IMR-90 (cell line): ENCODE data around the gene REPIN1. TPM values are rescaled to one million over a fixed set of nuclear protein-coding genes. Genes with fewer than 3 reads are reported as not detected.

Experiments
- ATAC-seq: fragments of 200-7000 bp; cut with Tn5 transposase; 2 replicates; pipeline ENCODE4 v1.9.1; 2020; ENCODE audit warnings: low read depth, mild to moderate bottlenecking, moderate library complexity
- BruUV-seq: library from RNA; stranded (reverse); fragments of 400-500 nt; replicated peaks from 2 replicates; lab custom pipeline; 2021; lab: Mats Ljungman, UMichigan
- CTCF ChIA-PET: fragments of 300-600 bp; formaldehyde crosslinking; extraction: SDS; loops from one replicate; lab custom pipeline; 2021; ENCODE audit warnings: antibody characterized with exemption; lab: Yijun Ruan, JAX
- POLR2A ChIA-PET: fragments of 300-600 bp; sonication (Branson Sonifier 250); formaldehyde crosslinking; loops from one replicate; lab custom pipeline; 2022; ENCODE audit warnings: antibody characterized with exemption; ENCODE audit not compliant: unreplicated experiment; lab: Charles Lee
- DNase-seq: peaks from one replicate; pipeline ENCODE4 v3.0.0; 2013
- H2AFZ ChIP-seq: replicated peaks from 2 replicates; pipeline ENCODE3; 2013; ENCODE audit warnings: low read length, mild to moderate bottlenecking; ENCODE audit not compliant: poor library complexity
- H2AK5ac ChIP-seq: 2 replicates; pipeline ENCODE4 v1.6.1; 2013; ENCODE audit warnings: low read depth, low read length, inconsistent platforms
- H2AK9ac ChIP-seq: replicated peaks from 2 replicates; pipeline ENCODE3; 2013; ENCODE audit warnings: mild to moderate bottlenecking, low read depth, low read length, moderate library complexity; ENCODE audit not compliant: poor library complexity
- H2BK120ac ChIP-seq: 2 replicates; pipeline ENCODE4 v1.6.1; 2013; ENCODE audit warnings: low read depth, low read length, inconsistent platforms
- H2BK15ac ChIP-seq: 3 replicates; pipeline ENCODE4 v1.6.1; 2013; ENCODE audit warnings: low read depth, low read length, inconsistent platforms
- H2BK20ac ChIP-seq: 2 replicates; pipeline ENCODE4 v1.6.1; 2013; ENCODE audit warnings: low read depth, mild to moderate bottlenecking, inconsistent platforms, low read length, moderate library complexity
- H2BK5ac ChIP-seq: 2 replicates; pipeline ENCODE4 v1.6.1; 2013; ENCODE audit warnings: mild to moderate bottlenecking, low read depth, low read length, inconsistent platforms; ENCODE audit not compliant: poor library complexity, severe bottlenecking
- H3K14ac ChIP-seq: replicated peaks from 2 replicates; pipeline ENCODE4 v1.6.1; 2013; ENCODE audit warnings: low read depth, low read length, inconsistent platforms
- H3K18ac ChIP-seq: 2 replicates; pipeline ENCODE4 v1.6.1; 2013; ENCODE audit warnings: low read depth, low read length, control low read depth
- H3K23ac ChIP-seq: 2 replicates; pipeline ENCODE4 v1.6.1; 2013; ENCODE audit warnings: low read depth, low read length, inconsistent platforms
- H3K27ac ChIP-seq: 2 replicates; pipeline ENCODE4 v1.5.1; 2013; ENCODE audit warnings: mild to moderate bottlenecking, control low read depth, low read length; ENCODE audit not compliant: insufficient read depth
- H3K27me3 ChIP-seq: 2 replicates; pipeline ENCODE4 v1.6.1; 2013; ENCODE audit warnings: low read length; ENCODE audit not compliant: control insufficient read depth, insufficient read depth
- H3K36me3 ChIP-seq: 2 replicates; pipeline ENCODE4 v1.6.1; 2013; ENCODE audit warnings: low read length, mixed read lengths; ENCODE audit not compliant: control insufficient read depth, insufficient read depth
- H3K4ac ChIP-seq: 2 replicates; pipeline ENCODE4 v1.6.1; 2013; ENCODE audit warnings: low read depth, low read length, inconsistent platforms
- H3K4me1 ChIP-seq: 2 replicates; pipeline ENCODE4 v1.6.1; 2013; ENCODE audit warnings: low read length, mixed read lengths; ENCODE audit not compliant: control insufficient read depth, insufficient read depth
- H3K4me2 ChIP-seq: 2 replicates; pipeline ENCODE4 v1.6.1; 2013; ENCODE audit warnings: low read depth, mild to moderate bottlenecking, control low read depth, low read length, moderate library complexity
- H3K4me3 ChIP-seq: 2 replicates; pipeline ENCODE4 v1.5.1; 2013; ENCODE audit warnings: low read depth, mild to moderate bottlenecking, control low read depth, low read length, moderate library complexity; ENCODE audit not compliant: insufficient read depth
- H3K56ac ChIP-seq: 2 replicates; pipeline ENCODE4 v1.6.1; 2013; ENCODE audit warnings: low read length, inconsistent platforms; ENCODE audit not compliant: insufficient read depth; ENCODE audit errors: extremely low read depth
- H3K79me1 ChIP-seq, 2 experiments: 2 replicates each; pipeline ENCODE4 v1.6.1; 2013; ENCODE audit warnings: low read length in 2 of 2, inconsistent platforms in 1 of 2, low read depth in 1 of 2
- H3K9ac ChIP-seq: 2 replicates; pipeline ENCODE4 v1.6.1; 2013; ENCODE audit warnings: low read depth, low read length, control low read depth
- H3K9me1 ChIP-seq: 2 replicates; pipeline ENCODE4 v1.6.1; 2013; ENCODE audit warnings: low read length, inconsistent platforms; ENCODE audit not compliant: insufficient read depth
- H3K9me3 ChIP-seq: 2 replicates; pipeline ENCODE4 v1.6.1; 2013; ENCODE audit warnings: low read length; ENCODE audit not compliant: control insufficient read depth, insufficient read depth
- H4K20me1 ChIP-seq: 2 replicates; pipeline ENCODE4 v1.6.1; 2013; ENCODE audit warnings: low read length, inconsistent platforms; ENCODE audit not compliant: insufficient read depth
- H4K5ac ChIP-seq: 2 replicates; pipeline ENCODE4 v1.6.1; 2013; ENCODE audit warnings: mild to moderate bottlenecking, low read depth, low read length, control low read depth
- H4K8ac ChIP-seq, 2 experiments: 2 replicates each; pipeline ENCODE4 v1.6.1; 2013; ENCODE audit warnings: low read depth in 2 of 2, low read length in 2 of 2, control low read depth in 1 of 2, inconsistent platforms in 1 of 2
- H4K91ac ChIP-seq: 2 replicates; pipeline ENCODE4 v1.6.1; 2013; ENCODE audit warnings: low read depth, low read length, inconsistent platforms; ENCODE audit not compliant: insufficient read depth
- BHLHE40 ChIP-seq: fragments of 150-350 bp; IDR thresholded peaks from 2 replicates; pipeline ENCODE4 v1.6.1; 2016; ENCODE audit warnings: mild to moderate bottlenecking, low read depth, low read length
- FOS ChIP-seq: fragments of 150-350 bp; IDR thresholded peaks from 2 replicates; pipeline ENCODE4 v1.6.1; 2016; ENCODE audit warnings: low read depth, low read length
- MAFK ChIP-seq: IDR thresholded peaks from 2 replicates; pipeline ENCODE4 v1.6.1; 2012; ENCODE audit warnings: low read depth, low read length, improper control_type of control experiment
- MXI1 ChIP-seq: IDR thresholded peaks from 2 replicates; pipeline ENCODE4 v1.6.1; 2012; ENCODE audit warnings: low read depth, mild to moderate bottlenecking, low read length, moderate library complexity, borderline replicate concordance
- RAD21 ChIP-seq: IDR thresholded peaks from 2 replicates; pipeline ENCODE4 v1.6.1; 2012; ENCODE audit warnings: low read length, improper control_type of control experiment
- WGBS, 2 experiments: methylation state at CpG; one replicate each; pipeline versions ENCODE4 v1.1.5 to v1.1.7; 2013; ENCODE audit warnings: missing lambda C conversion rate in 2 of 2; ENCODE audit not compliant: insufficient read length in 1 of 2; ENCODE audit errors: extremely low coverage in 2 of 2; 5-methylcytosine and 5-hydroxymethylcytosine counted together
- dilution Hi-C: fragments of 300-500 bp; cut with HindIII; formaldehyde crosslinking; loops from one replicate; pipeline ENCODE4 v1.14.3; 2018; ENCODE audit warnings: low sequenced_read_pairs; ENCODE audit not compliant: unreplicated experiment
- in situ Hi-C: fragments of 300-500 bp; cut with MboI; formaldehyde crosslinking; loops from 3 replicates; pipeline ENCODE4 v1.14.3; 2019; ENCODE audit warnings: low sequenced_read_pairs, inconsistent platforms, mixed read lengths
- intact Hi-C: fragments of 100-400 bp; cut with micrococcal nuclease; formaldehyde crosslinking; loops from 2 replicates; pipeline ENCODE4 v1.10.0; 2022
- polyA plus RNA-seq, 3 experiments: library from polyadenylated mRNA; depleted of rRNA; stranded (reverse); fragments of >200 nt; gene quantifications; 2 replicates each; pipeline ENCODE4 v1.2.3, GENCODE V29; 2012; ENCODE audit warnings: low replicate concordance in 1 of 3
- total RNA-seq: library from RNA; depleted of rRNA; stranded (reverse); fragments of >200 nt; gene quantifications from 2 replicates; pipeline ENCODE4 v1.2.3, GENCODE V29; 2012
- TF ChIP-seq, protein P1 (sequence below): conservative IDR thresholded peaks from 2 replicates; pipeline ENCODE4 v1.5.1; 2012; ENCODE audit warnings: mild to moderate bottlenecking, low read depth, low read length, improper control_type of control experiment
- TF ChIP-seq, protein P2 (sequence below): fragments of 150-350 bp; IDR thresholded peaks from 2 replicates; pipeline ENCODE4 v1.6.1; 2016; ENCODE audit warnings: low read depth, mild to moderate bottlenecking, low read length, moderate library complexity, borderline replicate concordance

The REPIN1 gene
- total and polyA plus RNA-seq, 2 of the 4 experiments (the other 2 are of a cell fraction): 19.4 to 50.6 TPM

- peak overlapping the region; percentile 59; the same call in 1 of the 2 replicates for H3K23ac ChIP-seq
- peak overlapping the region; percentile 43; the same call in 1 of the 2 replicates for H2AK5ac ChIP-seq
- DNase-seq (peak; percentile 80), ATAC-seq (peak; percentile 69)
- H2AK9ac ChIP-seq: peak overlapping the region; percentile 93
- dilution Hi-C loops: no loop called here
- peaks cover 9% of the 10 kb centered on the region for H4K20me1 ChIP-seq
- no peak overlapping the region; a peak in 1 of 4 replicates for H4K8ac ChIP-seq
- H4K91ac ChIP-seq: peak overlapping the region; percentile 66; the same call in 1 of the 2 replicates
- no peak overlapping the region for H2BK20ac ChIP-seq
- 0 out of 2 replicates have a peak overlapping the region, but pooled peaks have one; percentile 49 for H3K56ac ChIP-seq
- H3K27ac ChIP-seq: peak overlapping the region; percentile 85
- BruUV-seq: no TSS peak
- 90% methylated on average over 3 of the region's 3 CpGs; no CpG with 5 or more reads in 1 of the 2 experiments for WGBS, 2 experiments
- no peaks in the 10 kb centered on the region for H3K27me3 ChIP-seq
- in situ Hi-C loops: no loop called here
- H3K4me1 ChIP-seq: peaks cover 18% of the 10 kb centered on the region
- H2BK15ac ChIP-seq: 0 out of 3 replicates have a peak overlapping the region, but pooled peaks have one; percentile 17
- ChIA-PET POLR2A (interaction anchor here (0.5 kb wide), 1 partner anchor 18 kb away, joined by 3 read pairs; no protein-coding TSS in a partner anchor), CTCF (interaction anchor here (0.5 to 1.1 kb wide), 4 partner anchors 14 to 63 kb away, joined by 3 to 5 read pairs (median 3); no protein-coding TSS in a partner anchor)
- no peak overlapping the region for H4K5ac ChIP-seq
- H3K4me3 ChIP-seq: no peak overlapping the region
- peak overlapping the region; percentile 97 for H3K4me2 ChIP-seq
- no peaks in the 10 kb centered on the region for H3K9me3 ChIP-seq
- H3K4ac ChIP-seq: peak overlapping the region; percentile 98
- H3K36me3 ChIP-seq: peaks cover 38% of the 10 kb centered on the region
- H3K9me1 ChIP-seq: no peaks in the 10 kb centered on the region; the same call in 1 of the 2 replicates
- H3K14ac ChIP-seq: 0 out of 2 replicates have a peak overlapping the region, but pooled peaks have one; percentile 44
- peak overlapping the region; percentile 47 for H2AFZ ChIP-seq
- H2BK120ac ChIP-seq: no peak overlapping the region; the same call in 1 of the 2 replicates
- intact Hi-C loops: no loop called here
- H3K79me1 ChIP-seq: peaks cover 21 to 44% of the 10 kb centered on the region in 2 experiments; a peak in 3 of 4 replicates
- H3K18ac ChIP-seq: no peak overlapping the region
- peak overlapping the region; percentile 81 for H3K9ac ChIP-seq
- peak overlapping the region; percentile 79 for H2BK5ac ChIP-seq
- TF ChIP-seq FOS (0 out of 2 replicates have a peak, but pooled peaks have one; percentile 32), BHLHE40 (no peak), RAD21 (0 out of 2 replicates have a peak, but pooled peaks have one; percentile 9), MAFK (peak; percentile 26; the same call in 1 of the 2 replicates), MXI1 (0 out of 2 replicates have a peak, but pooled peaks have one; percentile 48)
- TF ChIP-seq, protein P1, sequence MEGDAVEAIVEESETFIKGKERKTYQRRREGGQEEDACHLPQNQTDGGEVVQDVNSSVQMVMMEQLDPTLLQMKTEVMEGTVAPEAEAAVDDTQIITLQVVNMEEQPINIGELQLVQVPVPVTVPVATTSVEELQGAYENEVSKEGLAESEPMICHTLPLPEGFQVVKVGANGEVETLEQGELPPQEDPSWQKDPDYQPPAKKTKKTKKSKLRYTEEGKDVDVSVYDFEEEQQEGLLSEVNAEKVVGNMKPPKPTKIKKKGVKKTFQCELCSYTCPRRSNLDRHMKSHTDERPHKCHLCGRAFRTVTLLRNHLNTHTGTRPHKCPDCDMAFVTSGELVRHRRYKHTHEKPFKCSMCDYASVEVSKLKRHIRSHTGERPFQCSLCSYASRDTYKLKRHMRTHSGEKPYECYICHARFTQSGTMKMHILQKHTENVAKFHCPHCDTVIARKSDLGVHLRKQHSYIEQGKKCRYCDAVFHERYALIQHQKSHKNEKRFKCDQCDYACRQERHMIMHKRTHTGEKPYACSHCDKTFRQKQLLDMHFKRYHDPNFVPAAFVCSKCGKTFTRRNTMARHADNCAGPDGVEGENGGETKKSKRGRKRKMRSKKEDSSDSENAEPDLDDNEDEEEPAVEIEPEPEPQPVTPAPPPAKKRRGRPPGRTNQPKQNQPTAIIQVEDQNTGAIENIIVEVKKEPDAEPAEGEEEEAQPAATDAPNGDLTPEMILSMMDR: peak; percentile 27; the same call in 1 of the 2 replicates
- TF ChIP-seq, protein P2, sequence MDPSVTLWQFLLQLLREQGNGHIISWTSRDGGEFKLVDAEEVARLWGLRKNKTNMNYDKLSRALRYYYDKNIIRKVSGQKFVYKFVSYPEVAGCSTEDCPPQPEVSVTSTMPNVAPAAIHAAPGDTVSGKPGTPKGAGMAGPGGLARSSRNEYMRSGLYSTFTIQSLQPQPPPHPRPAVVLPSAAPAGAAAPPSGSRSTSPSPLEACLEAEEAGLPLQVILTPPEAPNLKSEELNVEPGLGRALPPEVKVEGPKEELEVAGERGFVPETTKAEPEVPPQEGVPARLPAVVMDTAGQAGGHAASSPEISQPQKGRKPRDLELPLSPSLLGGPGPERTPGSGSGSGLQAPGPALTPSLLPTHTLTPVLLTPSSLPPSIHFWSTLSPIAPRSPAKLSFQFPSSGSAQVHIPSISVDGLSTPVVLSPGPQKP: no peak
Observed at GRCh38 chr7:150370612-150371071, 2.0 kb downstream of the REPIN1 start.
